MCF 10A (cell line): ENCODE data around the gene IFT88. TPM values are rescaled to one million over a fixed set of nuclear protein-coding genes. Genes with fewer than 3 reads are reported as not detected.

Experiments used
- BruUV-seq: library from RNA; stranded (reverse); fragments of 400-500 nt; replicated peaks from 2 replicates; lab custom pipeline; 2021; lab: Mats Ljungman, UMichigan
- CTCF ChIA-PET: fragments of 300-600 bp; sonication (Branson Sonifier 250); formaldehyde crosslinking; extraction: SDS; loops from one replicate; lab custom pipeline; 2021; ENCODE audit warnings: antibody characterized with exemption, inconsistent platforms; lab: Yijun Ruan, JAX
- POLR2A ChIA-PET: fragments of 300-600, 350-650 bp; sonication (Branson Sonifier 250); formaldehyde crosslinking; extraction: SDS; loops from one replicate; lab custom pipeline; 2020; ENCODE audit warnings: antibody characterized with exemption, inconsistent platforms; lab: Yijun Ruan, JAX
- DNase-seq: peaks from one replicate; pipeline ENCODE4 v3.0.0-alpha.2; 2018; ENCODE audit not compliant: unreplicated experiment
- H3K27ac Mint-ChIP-seq: one replicate; pipeline ENCODE4 v1.8.0; 2022; ENCODE audit warnings: mild to moderate bottlenecking, low read depth, mixed read lengths; ENCODE audit not compliant: unreplicated experiment
- H3K27me3 Mint-ChIP-seq: one replicate; pipeline ENCODE4 v1.8.0; 2022; ENCODE audit warnings: mixed read lengths; ENCODE audit not compliant: insufficient read depth, unreplicated experiment
- H3K36me3 Mint-ChIP-seq: one replicate; pipeline ENCODE4 v1.8.0; 2022; ENCODE audit warnings: mild to moderate bottlenecking, moderate library complexity, mixed read lengths; ENCODE audit not compliant: insufficient read depth, unreplicated experiment
- H3K4me1 Mint-ChIP-seq: one replicate; pipeline ENCODE4 v1.8.0; 2022; ENCODE audit warnings: mixed read lengths; ENCODE audit not compliant: insufficient read depth, unreplicated experiment
- H3K4me3 Mint-ChIP-seq: one replicate; pipeline ENCODE4 v1.8.0; 2022; ENCODE audit warnings: mild to moderate bottlenecking, moderate library complexity, mixed read lengths; ENCODE audit not compliant: unreplicated experiment
- H3K9me3 Mint-ChIP-seq: one replicate; pipeline ENCODE4 v1.8.0; 2022; ENCODE audit warnings: mixed read lengths; ENCODE audit not compliant: unreplicated experiment
- CTCF ChIP-seq: fragments of 200-600 bp; IDR thresholded peaks from one replicate; pipeline ENCODE4 v1.8.0; 2022; ENCODE audit warnings: antibody characterized with exemption, mild to moderate bottlenecking; ENCODE audit not compliant: unreplicated experiment
- intact Hi-C: fragments of 100-400 bp; cut with micrococcal nuclease; formaldehyde crosslinking; loops from 2 replicates; pipeline ENCODE4 v1.14.1; 2022
- total RNA-seq: library from RNA; stranded (reverse); gene quantifications from 2 replicates; pipeline ENCODE4 v1.2.3, GENCODE V29; 2022

The IFT88 gene
- total RNA-seq, 1 experiment from 2014 or later: 19.8 TPM

- DNase-seq: no peak
- BruUV-seq: no TSS peak
- H3K27ac Mint-ChIP-seq: no peak overlapping the region
- no peak overlapping the region for H3K4me3 Mint-ChIP-seq
- POLR2A ChIA-PET: no interaction called here
- no peak for TF ChIP-seq CTCF
- no peaks in the 10 kb centered on the region for H3K4me1 Mint-ChIP-seq
- no peaks in the 10 kb centered on the region for H3K27me3 Mint-ChIP-seq
- no peaks in the 10 kb centered on the region for H3K9me3 Mint-ChIP-seq
- intact Hi-C loops: no loop called here
- CTCF ChIA-PET: interaction anchor here (0.6 to 1.0 kb wide), 2 partner anchors 13 to 196 kb away, joined by 3 to 4 read pairs; no protein-coding TSS in a partner anchor
- peaks cover 2% of the 10 kb centered on the region for H3K36me3 Mint-ChIP-seq
Measured at GRCh38 chr13:20728579-20729311, 161.8 kb downstream of the IFT88 start.

- POLR2A ChIA-PET: no interaction called here
- no TSS peak for BruUV-seq
- intact Hi-C loops: no loop called here
- DNase-seq: no peak
- H3K4me1 Mint-ChIP-seq: no peaks in the 10 kb centered on the region
- no peaks in the 10 kb centered on the region for H3K9me3 Mint-ChIP-seq
- CTCF ChIA-PET: interaction anchor here (0.6 to 1.2 kb wide), 5 partner anchors 14 to 746 kb away, joined by 3 to 4 read pairs (median 4); no protein-coding TSS in a partner anchor
- TF ChIP-seq CTCF: no peak
- no peaks in the 10 kb centered on the region for H3K27me3 Mint-ChIP-seq
- peaks cover 6% of the 10 kb centered on the region for H3K36me3 Mint-ChIP-seq
- H3K27ac Mint-ChIP-seq: no peak overlapping the region
- H3K4me3 Mint-ChIP-seq: no peak overlapping the region
Measured at GRCh38 chr13:20729633-20730585, 163.0 kb downstream of the IFT88 start.

GRCh38 chr13:20738616-20739015, 171.7 kb downstream of the IFT88 start:
- DNase-seq: no peak
- no peak for TF ChIP-seq CTCF
- intact Hi-C loops: no loop called here
- H3K9me3 Mint-ChIP-seq: no peaks in the 10 kb centered on the region
- H3K4me1 Mint-ChIP-seq: no peaks in the 10 kb centered on the region
- ChIA-PET CTCF (interaction anchor here (0.6 to 1.5 kb wide), 3 partner anchors 27 to 742 kb away, joined by 3 read pairs; no protein-coding TSS in a partner anchor), POLR2A (no interaction called here)
- H3K4me3 Mint-ChIP-seq: no peak overlapping the region
- H3K27me3 Mint-ChIP-seq: no peaks in the 10 kb centered on the region
- no peak overlapping the region for H3K27ac Mint-ChIP-seq
- BruUV-seq: no TSS peak
- H3K36me3 Mint-ChIP-seq: peaks cover 6% of the 10 kb centered on the region

GRCh38 chr13:20740021-20740420, 173.1 kb downstream of the IFT88 start:
- Mint-ChIP-seq H3K9me3 (no peaks in the 10 kb centered on the region), H3K36me3 (no peaks in the 10 kb centered on the region), H3K27ac (no peak overlapping the region), H3K4me3 (no peak overlapping the region), H3K27me3 (no peaks in the 10 kb centered on the region), H3K4me1 (no peaks in the 10 kb centered on the region)
- no peak for TF ChIP-seq CTCF
- CTCF ChIA-PET: interaction anchor here (0.7 to 1.5 kb wide), 2 partner anchors 31 to 246 kb away, joined by 3 read pairs; no protein-coding TSS in a partner anchor
- no peak for DNase-seq
- intact Hi-C loops: no loop called here
- BruUV-seq: no TSS peak
- POLR2A ChIA-PET: no interaction called here
